ENCODE results near the gene PHF12.
A peak's percentile ranks its signal among the peaks of the same experiment; 100 is the strongest.
"Not testable (repeated sequence)": the region's sequence is repeated elsewhere in the genome, so short reads cannot be mapped to it uniquely, and the experiment has no call there.

The PHF12 gene

GRCh38 chr17:28906276-28906675, 45.0 kb downstream of the PHF12 start:
- H4K20me1 ChIP-seq (ENCODE audit: low read depth, low read length) = no peaks in the 10 kb centered on the region
- H3K9me2 ChIP-seq (replicated peaks; ENCODE audit: insufficient read depth, low read length) = no peaks in the 10 kb centered on the region
- H3K4me2 ChIP-seq (ENCODE audit: low read depth, low read length, poor library complexity, severe bottlenecking) = no peak overlapping the region
- peaks cover 15% of the 10 kb centered on the region; the same call in 1 of the 2 replicates for H3K36me3 ChIP-seq (ENCODE audit: low read length)
- no peak for TF ChIP-seq CTCF (IDR thresholded peaks at IDR 0.05; ENCODE audit: insufficient read depth, low read length, poor library complexity, severe bottlenecking)
- no peak for TF ChIP-seq EZH2phosphoT487 (conservative IDR thresholded peaks at IDR 0.05; ENCODE audit: low read length)
- H3K27ac ChIP-seq (ENCODE audit: low read depth, low read length) = no peak overlapping the region
- no peaks in the 10 kb centered on the region for H3K27me3 ChIP-seq (ENCODE audit: low read length)
- no peak overlapping the region for H2AFZ ChIP-seq (ENCODE audit: low read depth, low read length, severe bottlenecking)
- no peaks in the 10 kb centered on the region for H3K9me3 ChIP-seq (ENCODE audit: insufficient read depth, low read length)
- no peak overlapping the region for H3K4me3 ChIP-seq (ENCODE audit: insufficient read depth, low read length, poor library complexity, severe bottlenecking)
- peaks cover 11% of the 10 kb centered on the region for H3K79me2 ChIP-seq (ENCODE audit: insufficient read depth, low read length)
- H3K9ac ChIP-seq (ENCODE audit: low read length) = no peak overlapping the region
- H3F3A ChIP-seq (ENCODE audit: insufficient read depth) = peaks cover 20% of the 10 kb centered on the region

- no peak overlapping the region for H3K9ac ChIP-seq (ENCODE audit: low read length)
- H3K4me3 ChIP-seq (ENCODE audit: insufficient read depth, low read length, poor library complexity, severe bottlenecking) = no peak overlapping the region
- no peak overlapping the region for H3K27ac ChIP-seq (ENCODE audit: low read depth, low read length)
- TF ChIP-seq EZH2phosphoT487 (conservative IDR thresholded peaks at IDR 0.05; ENCODE audit: low read length) (no peak), CTCF (IDR thresholded peaks at IDR 0.05; ENCODE audit: insufficient read depth, low read length, poor library complexity, severe bottlenecking) (no peak)
- H3K36me3 ChIP-seq (ENCODE audit: low read length) = peaks cover 7% of the 10 kb centered on the region; the same call in 1 of the 2 replicates
- H3F3A ChIP-seq (ENCODE audit: insufficient read depth) = peaks cover 20% of the 10 kb centered on the region
- no peak overlapping the region for H2AFZ ChIP-seq (ENCODE audit: low read depth, low read length, severe bottlenecking)
- no peaks in the 10 kb centered on the region for H3K9me2 ChIP-seq (replicated peaks; ENCODE audit: insufficient read depth, low read length)
- peaks cover 21% of the 10 kb centered on the region for H3K79me2 ChIP-seq (ENCODE audit: insufficient read depth, low read length)
- no peaks in the 10 kb centered on the region for H4K20me1 ChIP-seq (ENCODE audit: low read depth, low read length)
- no peak overlapping the region for H3K4me2 ChIP-seq (ENCODE audit: low read depth, low read length, poor library complexity, severe bottlenecking)
- H3K9me3 ChIP-seq (ENCODE audit: insufficient read depth, low read length) = no peaks in the 10 kb centered on the region
- no peaks in the 10 kb centered on the region for H3K27me3 ChIP-seq (ENCODE audit: low read length)
Observed at GRCh38 chr17:28904800-28905199, 46.5 kb downstream of the PHF12 start.

GRCh38 chr17:28903546-28903841, 47.8 kb downstream of the PHF12 start:
- 0 out of 2 replicates have a peak overlapping the region, but pooled peaks have one; percentile 12 for H3K9ac ChIP-seq (ENCODE audit: low read length)
- not testable (repeated sequence) for H4K20me1 ChIP-seq (ENCODE audit: low read depth, low read length); H3K27ac ChIP-seq (ENCODE audit: low read depth, low read length); H3K36me3 ChIP-seq (ENCODE audit: low read length); H3K27me3 ChIP-seq (ENCODE audit: low read length); H2AFZ ChIP-seq (ENCODE audit: low read depth, low read length, severe bottlenecking); H3K9me3 ChIP-seq (ENCODE audit: insufficient read depth, low read length); H3K9me2 ChIP-seq (replicated peaks; ENCODE audit: insufficient read depth, low read length); H3K4me3 ChIP-seq (ENCODE audit: insufficient read depth, low read length, poor library complexity, severe bottlenecking)
- peak overlapping the region; percentile 42 for H3K4me2 ChIP-seq (ENCODE audit: low read depth, low read length, poor library complexity, severe bottlenecking)
- peaks cover 31% of the 10 kb centered on the region for H3F3A ChIP-seq (ENCODE audit: insufficient read depth)
- H3K79me2 ChIP-seq (ENCODE audit: insufficient read depth, low read length) = peaks cover 21% of the 10 kb centered on the region

GRCh38 chr17:28902819-28903545, 48.3 kb downstream of the PHF12 start, which contains the start of gene DHRS13:
Gene DHRS13 (minus strand): TSS chr17:28903079. CDS start chr17:28902944, 135 bp downstream.
- H3K4me2 ChIP-seq (ENCODE audit: low read depth, low read length, poor library complexity, severe bottlenecking) = peak within 1 kb of the TSS; percentile 70
- H3K27ac ChIP-seq (ENCODE audit: low read depth, low read length) = peak within 1 kb of the TSS; percentile 79
- no peaks in the 10 kb centered on the region for H4K20me1 ChIP-seq (ENCODE audit: low read depth, low read length)
- no peaks in the 10 kb centered on the region for H3K9me3 ChIP-seq (ENCODE audit: insufficient read depth, low read length)
- H3K9ac ChIP-seq (ENCODE audit: low read length) = peak within 1 kb of the TSS; percentile 85
- no peaks in the 10 kb centered on the region for H3K27me3 ChIP-seq (ENCODE audit: low read length)
- peak within 1 kb of the TSS; percentile 53 for H2AFZ ChIP-seq (ENCODE audit: low read depth, low read length, severe bottlenecking)
- peaks cover 35% of the 10 kb centered on the region for H3F3A ChIP-seq (ENCODE audit: insufficient read depth)
- no peaks in the 10 kb centered on the region for H3K36me3 ChIP-seq (ENCODE audit: low read length)
- peak within 1 kb of the TSS; percentile 68 for H3K4me3 ChIP-seq (ENCODE audit: insufficient read depth, low read length, poor library complexity, severe bottlenecking)
- no peaks in the 10 kb centered on the region for H3K9me2 ChIP-seq (replicated peaks; ENCODE audit: insufficient read depth, low read length)
- TF ChIP-seq EZH2phosphoT487 (conservative IDR thresholded peaks at IDR 0.05; ENCODE audit: low read length) (no peak), CTCF (IDR thresholded peaks at IDR 0.05; ENCODE audit: insufficient read depth, low read length, poor library complexity, severe bottlenecking) (peak; percentile 98)
- peaks cover 21% of the 10 kb centered on the region for H3K79me2 ChIP-seq (ENCODE audit: insufficient read depth, low read length)
